WTC11 (cell line): ENCODE data around the gene DISC1. TPM values are rescaled to one million over a fixed set of nuclear protein-coding genes. Genes with fewer than 3 reads are reported as not detected.

Source experiments
- ATAC-seq: fragments of 200-7000 bp; cut with Tn5 transposase; 2 replicates; pipeline ENCODE4 v1.10.0; 2021; ENCODE audit warnings: mild to moderate bottlenecking, moderate library complexity
- CTCF ChIA-PET: fragments of 300-600 bp; sonication (Branson Sonifier 250); formaldehyde crosslinking; loops from one replicate; lab custom pipeline; 2021; ENCODE audit warnings: antibody characterized with exemption; lab: Charles Lee
- POLR2A ChIA-PET: fragments of 350-600 bp; sonication (Branson Sonifier 250); formaldehyde crosslinking; loops from one replicate; lab custom pipeline; 2021; ENCODE audit warnings: antibody characterized with exemption; lab: Charles Lee
- DNase-seq: peaks from one replicate; pipeline ENCODE4 v3.0.0; 2021; ENCODE audit warnings: low spot score
- H3K27ac Mint-ChIP-seq: 2 replicates; pipeline ENCODE4 v1.8.0; 2021; ENCODE audit warnings: mixed read lengths
- H3K27me3 Mint-ChIP-seq: 2 replicates; pipeline ENCODE4 v1.8.0; 2021; ENCODE audit warnings: low read depth, mild to moderate bottlenecking, moderate library complexity, mixed read lengths
- H3K36me3 Mint-ChIP-seq: 2 replicates; pipeline ENCODE4 v1.8.0; 2021; ENCODE audit warnings: mixed read lengths
- H3K4me1 Mint-ChIP-seq: 2 replicates; pipeline ENCODE4 v1.8.0; 2022; ENCODE audit warnings: mixed read lengths
- H3K4me3 Mint-ChIP-seq: 2 replicates; pipeline ENCODE4 v1.8.0; 2021; ENCODE audit warnings: mild to moderate bottlenecking, moderate library complexity, mixed read lengths
- H3K9me3 Mint-ChIP-seq: 2 replicates; pipeline ENCODE4 v1.8.0; 2021; ENCODE audit warnings: mixed read lengths
- CBFB ChIP-seq: sonication (generic); formaldehyde crosslinking; IDR thresholded peaks from 2 replicates; pipeline ENCODE4 v1.8.1; 2022; ENCODE audit warnings: mild to moderate bottlenecking, low read depth, missing genetic modification reagents
- CREM ChIP-seq: sonication (generic); formaldehyde crosslinking; IDR thresholded peaks from 2 replicates; pipeline ENCODE4 v1.8.1; 2022; ENCODE audit warnings: mild to moderate bottlenecking, missing genetic modification reagents, moderate library complexity
- ESRRA ChIP-seq: sonication (generic); formaldehyde crosslinking; IDR thresholded peaks from 2 replicates; pipeline ENCODE4 v1.8.1; 2022; ENCODE audit warnings: mild to moderate bottlenecking, missing genetic modification reagents, borderline replicate concordance
- ETV6 ChIP-seq: sonication (generic); formaldehyde crosslinking; IDR thresholded peaks from 2 replicates; pipeline ENCODE4 v1.8.1; 2022; ENCODE audit warnings: mild to moderate bottlenecking, missing genetic modification reagents
- GRHL2 ChIP-seq: fragments of 250-450 bp; sonication (Bioruptor Pico); IDR thresholded peaks from 2 replicates; pipeline ENCODE4 v1.8.0; 2022; ENCODE audit warnings: mild to moderate bottlenecking, moderate library complexity; ENCODE audit not compliant: insufficient replicate concordance, severe bottlenecking
- HMGA2 ChIP-seq: fragments of 250-450 bp; sonication (Bioruptor Pico); IDR thresholded peaks from 2 replicates; pipeline ENCODE4 v1.4.0; 2021; ENCODE audit warnings: mild to moderate bottlenecking, moderate library complexity
- IRF2 ChIP-seq: sonication (generic); formaldehyde crosslinking; IDR thresholded peaks from 2 replicates; pipeline ENCODE4 v1.8.0; 2022; ENCODE audit warnings: low read depth, missing genetic modification reagents, borderline replicate concordance
- MXD4 ChIP-seq: fragments of 250-450 bp; sonication (Bioruptor Pico); IDR thresholded peaks from 2 replicates; pipeline ENCODE4 v1.8.0; 2021; ENCODE audit warnings: mild to moderate bottlenecking, moderate library complexity, borderline replicate concordance
- MYBL2 ChIP-seq: sonication (generic); formaldehyde crosslinking; IDR thresholded peaks from 2 replicates; pipeline ENCODE4 v1.8.1; 2023; ENCODE audit warnings: mild to moderate bottlenecking, moderate library complexity, missing genetic modification reagents
- NFATC4 ChIP-seq: fragments of 250-450 bp; sonication (Bioruptor Pico); IDR thresholded peaks from 2 replicates; pipeline ENCODE4 v1.9.0; 2021; ENCODE audit warnings: mild to moderate bottlenecking
- NFYB ChIP-seq: sonication (generic); formaldehyde crosslinking; conservative IDR thresholded peaks from 2 replicates; pipeline ENCODE4 v1.8.0; 2022; ENCODE audit warnings: low read depth, missing genetic modification reagents
- PRRX2 ChIP-seq: fragments of 250-450 bp; sonication (Bioruptor Pico); IDR thresholded peaks from 2 replicates; pipeline ENCODE4 v1.8.0; 2021; ENCODE audit warnings: mild to moderate bottlenecking
- RELA ChIP-seq: sonication (generic); formaldehyde crosslinking; IDR thresholded peaks from 2 replicates; pipeline ENCODE4 v1.8.1; 2022; ENCODE audit warnings: missing genetic modification reagents, mild to moderate bottlenecking, borderline replicate concordance
- SMAD4 ChIP-seq: sonication (generic); formaldehyde crosslinking; IDR thresholded peaks from 2 replicates; pipeline ENCODE4 v1.8.0; 2022; ENCODE audit warnings: mild to moderate bottlenecking, missing genetic modification reagents
- SP1 ChIP-seq: sonication (generic); formaldehyde crosslinking; conservative IDR thresholded peaks from 2 replicates; pipeline ENCODE4 v1.8.1; 2022; ENCODE audit warnings: missing genetic modification reagents
- TEAD4 ChIP-seq: sonication (generic); formaldehyde crosslinking; IDR thresholded peaks from 2 replicates; pipeline ENCODE4 v1.8.0; 2022; ENCODE audit warnings: mild to moderate bottlenecking, missing genetic modification reagents
- ZNF138 ChIP-seq: sonication (generic); formaldehyde crosslinking; conservative IDR thresholded peaks from 2 replicates; pipeline ENCODE4 v1.8.1; 2022; ENCODE audit warnings: mild to moderate bottlenecking, moderate library complexity, missing genetic modification reagents
- ZNF671 ChIP-seq: fragments of 250-450 bp; sonication (Bioruptor Pico); IDR thresholded peaks from 2 replicates; pipeline ENCODE4 v1.8.0; 2021; ENCODE audit warnings: mild to moderate bottlenecking
- total RNA-seq: library from RNA; stranded (reverse); gene quantifications from 3 replicates; pipeline ENCODE4 v1.2.3, GENCODE V29; 2021
- TF ChIP-seq, protein P1 (sequence below): fragments of 250-450 bp; sonication (Bioruptor Pico); IDR thresholded peaks from 2 replicates; pipeline ENCODE4 v1.9.0; 2021; ENCODE audit warnings: mild to moderate bottlenecking
- TF ChIP-seq, protein P2 (sequence below): sonication (generic); formaldehyde crosslinking; IDR thresholded peaks from 2 replicates; pipeline ENCODE4 v1.8.0; 2023; ENCODE audit warnings: missing genetic modification reagents
- TF ChIP-seq, protein P3 (sequence below): sonication (generic); formaldehyde crosslinking; IDR thresholded peaks from 2 replicates; pipeline ENCODE4 v1.8.0; 2022; ENCODE audit warnings: mild to moderate bottlenecking, missing genetic modification reagents
- TF ChIP-seq, protein P4 (sequence below): sonication (generic); formaldehyde crosslinking; IDR thresholded peaks from 2 replicates; pipeline ENCODE4 v1.8.1; 2023; ENCODE audit warnings: mild to moderate bottlenecking, missing genetic modification reagents, moderate library complexity
- TF ChIP-seq, protein P5 (sequence below): sonication (generic); formaldehyde crosslinking; IDR thresholded peaks from 2 replicates; pipeline ENCODE4 v1.8.1; 2022; ENCODE audit warnings: mild to moderate bottlenecking, moderate library complexity, missing genetic modification reagents

The DISC1 gene
- total RNA-seq, 1 experiment from 2014 or later = 5.5 TPM

DNA sequence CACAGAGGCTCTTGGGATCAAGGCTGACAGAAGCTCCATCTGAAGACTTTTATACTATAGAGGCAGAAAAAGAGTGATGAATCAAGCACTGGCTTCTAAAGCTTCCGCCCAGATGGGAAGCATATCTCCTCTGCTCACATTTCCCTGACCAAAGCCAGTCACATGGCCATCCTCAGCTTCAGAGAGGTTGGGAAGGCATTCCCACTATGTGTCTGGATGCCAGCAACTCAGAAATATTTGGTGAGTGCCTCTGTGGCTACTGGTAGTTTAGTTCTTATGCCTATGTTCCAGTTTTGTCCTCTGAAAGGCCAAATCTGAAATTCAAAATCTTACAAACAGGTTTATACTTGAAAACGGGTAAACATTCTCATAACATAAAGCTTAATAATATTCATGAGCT is 9.9 kb upstream of the DISC1 start (continued):
- TF ChIP-seq, protein P1, sequence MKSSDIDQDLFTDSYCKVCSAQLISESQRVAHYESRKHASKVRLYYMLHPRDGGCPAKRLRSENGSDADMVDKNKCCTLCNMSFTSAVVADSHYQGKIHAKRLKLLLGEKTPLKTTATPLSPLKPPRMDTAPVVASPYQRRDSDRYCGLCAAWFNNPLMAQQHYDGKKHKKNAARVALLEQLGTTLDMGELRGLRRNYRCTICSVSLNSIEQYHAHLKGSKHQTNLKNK = no peak
- TF ChIP-seq, protein P2, sequence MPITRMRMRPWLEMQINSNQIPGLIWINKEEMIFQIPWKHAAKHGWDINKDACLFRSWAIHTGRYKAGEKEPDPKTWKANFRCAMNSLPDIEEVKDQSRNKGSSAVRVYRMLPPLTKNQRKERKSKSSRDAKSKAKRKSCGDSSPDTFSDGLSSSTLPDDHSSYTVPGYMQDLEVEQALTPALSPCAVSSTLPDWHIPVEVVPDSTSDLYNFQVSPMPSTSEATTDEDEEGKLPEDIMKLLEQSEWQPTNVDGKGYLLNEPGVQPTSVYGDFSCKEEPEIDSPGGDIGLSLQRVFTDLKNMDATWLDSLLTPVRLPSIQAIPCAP (CRISPR knock-in tag) = no peak
- TF ChIP-seq RELA (CRISPR knock-in tag) (no peak), CREM (CRISPR knock-in tag) (no peak), ZNF671 (CRISPR knock-in tag) (no peak), TEAD4 (CRISPR knock-in tag) (no peak), MYBL2 (CRISPR knock-in tag) (no peak)
- TF ChIP-seq, protein P3, sequence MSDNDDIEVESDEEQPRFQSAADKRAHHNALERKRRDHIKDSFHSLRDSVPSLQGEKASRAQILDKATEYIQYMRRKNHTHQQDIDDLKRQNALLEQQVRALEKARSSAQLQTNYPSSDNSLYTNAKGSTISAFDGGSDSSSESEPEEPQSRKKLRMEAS (CRISPR knock-in tag) = no peak

DNA sequence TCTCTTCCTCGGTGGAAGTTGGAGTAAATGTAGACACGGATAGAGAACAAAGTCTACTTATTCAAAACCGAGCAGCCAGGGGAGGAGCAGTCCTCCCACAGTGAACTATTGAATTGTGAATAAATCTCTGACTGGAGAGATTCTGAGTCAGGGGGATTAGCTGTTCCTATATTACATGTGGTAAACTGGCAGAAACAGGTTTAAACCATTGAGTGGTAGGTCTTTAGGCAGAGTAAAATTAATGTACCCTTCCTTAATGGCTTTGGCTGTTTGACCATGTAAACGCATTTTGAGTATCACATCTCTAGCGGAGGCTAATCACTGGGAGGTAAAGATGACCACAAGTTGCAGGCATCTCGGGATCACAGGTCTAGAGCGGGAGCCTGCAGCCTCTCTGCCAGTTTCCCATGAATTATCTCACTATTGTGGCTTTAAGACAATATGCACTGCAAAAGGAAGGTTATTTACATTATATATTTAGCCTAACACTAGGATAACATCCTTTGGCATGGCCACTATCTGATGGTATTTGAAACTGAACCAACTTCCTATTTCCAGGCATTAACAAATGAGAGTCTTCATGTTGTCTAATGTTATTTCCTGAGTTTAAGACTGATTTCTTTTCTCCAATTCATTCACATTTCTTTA is 7.9 kb upstream of the DISC1 start:
- Mint-ChIP-seq H3K4me3 (no peak overlapping the region), H3K27me3 (peaks cover 65% of the 10 kb centered on the region), H3K27ac (no peak overlapping the region), H3K36me3 (no peaks in the 10 kb centered on the region), H3K9me3 (peaks cover 10% of the 10 kb centered on the region), H3K4me1 (no peaks in the 10 kb centered on the region)
- CTCF ChIA-PET = no interaction called here
- no peak for ATAC-seq
- DNase-seq = no peak
- POLR2A ChIA-PET = no interaction called here
- TF ChIP-seq, protein P2 (CRISPR knock-in tag) = no peak
- TF ChIP-seq NFYB (CRISPR knock-in tag) = no peak
- no peak for TF ChIP-seq GRHL2 (CRISPR knock-in tag)
- no peak for TF ChIP-seq HMGA2 (CRISPR knock-in tag)
- no peak for TF ChIP-seq RELA (CRISPR knock-in tag)
- no peak for TF ChIP-seq SMAD4
- no peak for TF ChIP-seq CREM (CRISPR knock-in tag)
- TF ChIP-seq ETV6 (CRISPR knock-in tag) = no peak
- no peak for TF ChIP-seq NFATC4 (CRISPR knock-in tag)
- TF ChIP-seq MXD4 (CRISPR knock-in tag) = no peak
- TF ChIP-seq, protein P4, sequence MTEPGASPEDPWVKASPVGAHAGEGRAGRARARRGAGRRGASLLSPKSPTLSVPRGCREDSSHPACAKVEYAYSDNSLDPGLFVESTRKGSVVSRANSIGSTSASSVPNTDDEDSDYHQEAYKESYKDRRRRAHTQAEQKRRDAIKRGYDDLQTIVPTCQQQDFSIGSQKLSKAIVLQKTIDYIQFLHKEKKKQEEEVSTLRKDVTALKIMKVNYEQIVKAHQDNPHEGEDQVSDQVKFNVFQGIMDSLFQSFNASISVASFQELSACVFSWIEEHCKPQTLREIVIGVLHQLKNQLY (CRISPR knock-in tag) = no peak
- no peak for TF ChIP-seq IRF2 (CRISPR knock-in tag)
- no peak for TF ChIP-seq ZNF671 (CRISPR knock-in tag)
- no peak for TF ChIP-seq ESRRA (CRISPR knock-in tag)
- TF ChIP-seq ZNF138 = no peak
- TF ChIP-seq SP1 (CRISPR knock-in tag) = no peak
- no peak for TF ChIP-seq CBFB (CRISPR knock-in tag)
- TF ChIP-seq PRRX2 (CRISPR knock-in tag) = no peak
- TF ChIP-seq, protein P5, sequence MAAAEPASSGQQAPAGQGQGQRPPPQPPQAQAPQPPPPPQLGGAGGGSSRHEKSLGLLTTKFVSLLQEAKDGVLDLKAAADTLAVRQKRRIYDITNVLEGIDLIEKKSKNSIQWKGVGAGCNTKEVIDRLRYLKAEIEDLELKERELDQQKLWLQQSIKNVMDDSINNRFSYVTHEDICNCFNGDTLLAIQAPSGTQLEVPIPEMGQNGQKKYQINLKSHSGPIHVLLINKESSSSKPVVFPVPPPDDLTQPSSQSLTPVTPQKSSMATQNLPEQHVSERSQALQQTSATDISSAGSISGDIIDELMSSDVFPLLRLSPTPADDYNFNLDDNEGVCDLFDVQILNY (CRISPR knock-in tag) = no peak
